Parathyroid adenoma (tissue), 2 donors: Measurements from ENCODE around the gene RPGR.

Experiments used
- H2AFZ ChIP-seq: fragments of 300-600 bp; sonication (generic); one replicate; pipeline ENCODE4 v1.7.0; 2017; ENCODE audit warnings: antibody characterized with exemption, mild to moderate bottlenecking
- H3K27ac ChIP-seq: fragments of 300-600 bp; sonication (generic); one replicate; pipeline ENCODE4 v1.7.0; 2017
- H3K27me3 ChIP-seq: fragments of 300-600 bp; sonication (generic); one replicate; pipeline ENCODE4 v1.7.0; 2017; ENCODE audit warnings: low read length; ENCODE audit not compliant: control insufficient read depth, insufficient read depth
- H3K36me3 ChIP-seq: fragments of 300-600 bp; sonication (generic); one replicate; pipeline ENCODE4 v1.7.0; 2017; ENCODE audit warnings: low read length; ENCODE audit not compliant: control insufficient read depth, insufficient read depth
- H3K4me1 ChIP-seq: fragments of 300-600 bp; sonication (generic); one replicate; pipeline ENCODE4 v1.7.0; 2017; ENCODE audit warnings: control low read depth
- H3K4me2 ChIP-seq: fragments of 300-600 bp; sonication (generic); one replicate; pipeline ENCODE4 v1.7.0; 2017; ENCODE audit warnings: low read length
- H3K4me3 ChIP-seq: fragments of 300-600 bp; sonication (generic); one replicate; pipeline ENCODE4 v1.7.0; 2017; ENCODE audit warnings: low read depth, low read length
- H3K79me2 ChIP-seq: fragments of 300-600 bp; sonication (generic); one replicate; pipeline ENCODE4 v1.7.0; 2017; ENCODE audit warnings: control low read depth
- H3K9ac ChIP-seq: fragments of 300-600 bp; sonication (generic); one replicate; pipeline ENCODE4 v1.7.0; 2017; ENCODE audit warnings: mild to moderate bottlenecking
- H3K9me3 ChIP-seq: fragments of 300-600 bp; sonication (generic); one replicate; pipeline ENCODE4 v1.7.0; 2017; ENCODE audit warnings: low read length; ENCODE audit not compliant: control insufficient read depth
- CTCF ChIP-seq: fragments of 300-600 bp; sonication (generic); IDR thresholded peaks from one replicate; pipeline ENCODE4 v1.7.0; 2017; ENCODE audit warnings: antibody characterized with exemption, mild to moderate bottlenecking
- donor health status: primary hyperparathyroidism.

Gene RPGR

GRCh38 chrX:38276089-38276488, 51.2 kb downstream of the RPGR start:
- no peak overlapping the region for H3K4me2 ChIP-seq

GRCh38 chrX:38275615-38276014, 51.7 kb downstream of the RPGR start:
- TF ChIP-seq CTCF, result no peak
- no peaks in the 10 kb centered on the region for H3K4me1 ChIP-seq
- no peak overlapping the region for H3K27ac ChIP-seq
- no peaks in the 10 kb centered on the region for H3K27me3 ChIP-seq
- H2AFZ ChIP-seq, result no peak overlapping the region
- H3K9me3 ChIP-seq, result no peaks in the 10 kb centered on the region
- H3K9ac ChIP-seq, result no peak overlapping the region
- H3K4me3 ChIP-seq, result no peak overlapping the region
- no peaks in the 10 kb centered on the region for H3K79me2 ChIP-seq
- H3K36me3 ChIP-seq, result no peaks in the 10 kb centered on the region
- no peak overlapping the region for H3K4me2 ChIP-seq

More at GRCh38 chrX:38276089-38276488, 51.2 kb downstream of the RPGR start:
- Histone ChIP-seq H3K4me1 (no peaks in the 10 kb centered on the region), H3K27ac (no peak overlapping the region), H3K79me2 (no peaks in the 10 kb centered on the region), H3K9me3 (no peaks in the 10 kb centered on the region), H3K4me3 (no peak overlapping the region), H3K27me3 (no peaks in the 10 kb centered on the region), H3K36me3 (no peaks in the 10 kb centered on the region), H3K9ac (no peak overlapping the region), H2AFZ (no peak overlapping the region)
- no peak for TF ChIP-seq CTCF

- H3K9me3 ChIP-seq, result no peaks in the 10 kb centered on the region
- H3K4me1 ChIP-seq, result no peaks in the 10 kb centered on the region
- no peak overlapping the region for H3K4me2 ChIP-seq
- no peak overlapping the region for H2AFZ ChIP-seq
- H3K36me3 ChIP-seq, result no peaks in the 10 kb centered on the region
- no peaks in the 10 kb centered on the region for H3K79me2 ChIP-seq
- H3K27me3 ChIP-seq, result no peaks in the 10 kb centered on the region
- TF ChIP-seq CTCF, result no peak
- H3K4me3 ChIP-seq, result no peak overlapping the region
- H3K9ac ChIP-seq, result no peak overlapping the region
- H3K27ac ChIP-seq, result no peak overlapping the region
Measured at GRCh38 chrX:38273453-38273852, 53.9 kb downstream of the RPGR start.

- no peaks in the 10 kb centered on the region for H3K27me3 ChIP-seq
- no peak overlapping the region for H3K9ac ChIP-seq
- H3K4me3 ChIP-seq, result no peak overlapping the region
- TF ChIP-seq CTCF, result no peak
- no peaks in the 10 kb centered on the region for H3K9me3 ChIP-seq
- no peak overlapping the region for H2AFZ ChIP-seq
- no peak overlapping the region for H3K27ac ChIP-seq
- no peaks in the 10 kb centered on the region for H3K4me1 ChIP-seq
- no peaks in the 10 kb centered on the region for H3K79me2 ChIP-seq
- no peaks in the 10 kb centered on the region for H3K36me3 ChIP-seq
- no peak overlapping the region for H3K4me2 ChIP-seq
Measured at GRCh38 chrX:38271154-38271716, 56.1 kb downstream of the RPGR start.

- H3K27me3 ChIP-seq, result no peaks in the 10 kb centered on the region
- H2AFZ ChIP-seq, result no peak overlapping the region
- H3K79me2 ChIP-seq, result no peaks in the 10 kb centered on the region
- H3K27ac ChIP-seq, result no peak overlapping the region
- no peak overlapping the region for H3K4me2 ChIP-seq
- H3K9ac ChIP-seq, result no peak overlapping the region
- TF ChIP-seq CTCF, result no peak
- H3K4me1 ChIP-seq, result no peaks in the 10 kb centered on the region
- H3K4me3 ChIP-seq, result no peak overlapping the region
- no peaks in the 10 kb centered on the region for H3K36me3 ChIP-seq
- no peaks in the 10 kb centered on the region for H3K9me3 ChIP-seq
Measured at GRCh38 chrX:38268011-38268410, 59.3 kb downstream of the RPGR start.
